Sigmoid colon (tissue), 7 donors: ENCODE data around the gene OR4C3. TPM values are rescaled to one million over a fixed set of nuclear protein-coding genes. Genes with fewer than 3 reads are reported as not detected.
"Not testable (repeated sequence)": the region's sequence is repeated elsewhere in the genome, so short reads cannot be mapped to it uniquely, and the experiment has no call there.

Experiments
- DNase-seq: peaks from one replicate; pipeline ENCODE4 v3.0.0-alpha.2; 2019
- H3K27ac ChIP-seq, 4 donors: fragments of 200-600 bp; sonication (generic); one replicate each; pipeline ENCODE4 v1.5.1; 2016 to 2019; ENCODE audit warnings: mild to moderate bottlenecking in 1 of 4
- H3K27me3 ChIP-seq, 3 donors: fragments of 200-600 bp; sonication (generic); one replicate each; pipeline ENCODE4 v1.5.1; 2019; ENCODE audit warnings: mild to moderate bottlenecking in 1 of 3
- H3K36me3 ChIP-seq, 4 donors: fragments of 200-600 bp; sonication (generic); one replicate each; pipeline ENCODE4 v1.5.1; 2016 to 2019
- H3K4me1 ChIP-seq, 4 donors: fragments of 200-600 bp; sonication (generic); one replicate each; pipeline ENCODE4 v1.5.1; 2017 to 2019
- H3K4me3 ChIP-seq, 4 donors: fragments of 200-600 bp; sonication (generic); one replicate each; pipeline ENCODE4 v1.5.1; 2017 to 2019; ENCODE audit warnings: mild to moderate bottlenecking in 2 of 4, moderate library complexity in 1 of 4
- H3K9me3 ChIP-seq, 4 donors: fragments of 200-600 bp in 3 of 4; sonication (generic) in 3 of 4; one replicate each; pipeline versions ENCODE4 v1.5.1 to v1.6.1; 2013 to 2019
- EP300 ChIP-seq, 4 donors: sonication (generic); formaldehyde crosslinking; IDR thresholded peaks; one replicate each; pipeline ENCODE4 v1.6.1; 2017; ENCODE audit warnings: antibody characterized with exemption in 4 of 4
- POLR2A ChIP-seq, 2 donors: fragments of 450-650 bp; IDR thresholded peaks; one replicate each; pipeline ENCODE4 v1.6.1; 2016; ENCODE audit warnings: antibody characterized with exemption in 2 of 2, mild to moderate bottlenecking in 2 of 2, moderate library complexity in 2 of 2
- POLR2AphosphoS5 ChIP-seq, 4 donors: sonication (generic); formaldehyde crosslinking; IDR thresholded peaks; one replicate each; pipeline ENCODE4 v1.6.1; 2017; ENCODE audit warnings: antibody characterized with exemption in 4 of 4
- WGBS, 2 donors: extraction: QIAGEN DNeasy Blood & Tissue Kit; methylation state at CpG; one replicate each; pipeline ENCODE4 v1.1.7; 2013; 5-methylcytosine and 5-hydroxymethylcytosine counted together
- intact Hi-C: fragments of 100-400 bp; cut with DNase I; formaldehyde crosslinking; loops from one replicate; pipeline ENCODE4 v1.15.1; 2023
- polyA plus RNA-seq, 3 donors: library from polyadenylated mRNA; stranded (reverse); fragments of 200-250 nt; gene quantifications; one replicate each; pipeline ENCODE4 v1.2.3, GENCODE V29; 2013
- total RNA-seq, 4 donors: library from RNA; depleted of rRNA; stranded (reverse); fragments of >200 nt; gene quantifications; one replicate each; pipeline ENCODE4 v1.1.0, GENCODE V29; 2016
- TF ChIP-seq, protein P1 (sequence below), 4 experiments: fragments of 450-650 bp in 3 of 4; fragments of 200-600 bp in 1 of 4; IDR thresholded peaks; one replicate each; pipeline ENCODE4 v1.5.1; 2016 to 2019; ENCODE audit warnings: antibody characterized with exemption in 4 of 4, mild to moderate bottlenecking in 3 of 4, moderate library complexity in 2 of 4
- donor health status: healthy with polysubstance abuse.
- donor health status: Bipolar disorder and iron deficiency.
- donor health status: healthy.

The OR4C3 gene
- total RNA-seq, result not detected
- polyA plus RNA-seq, result not detected

DNA sequence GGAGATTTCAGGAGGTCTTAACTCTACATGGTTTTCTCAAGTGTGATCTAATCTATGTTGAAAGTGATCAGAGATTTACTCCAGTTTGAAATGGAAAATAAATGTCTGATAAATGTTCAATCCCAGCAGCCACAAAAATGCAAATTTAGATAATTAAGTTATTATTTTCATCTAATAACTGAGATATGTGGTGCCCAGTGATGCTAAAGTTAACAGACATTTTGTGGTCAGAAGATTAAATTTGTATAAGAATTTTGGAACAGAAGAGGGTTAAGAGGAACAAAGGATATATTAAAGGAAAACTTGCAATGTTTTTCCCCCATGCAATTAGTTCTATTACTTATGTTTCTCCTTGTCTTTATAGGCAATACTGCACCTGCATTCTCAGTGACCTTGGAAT is at the start of gene OR4C3:
TSS of gene OR4C3 (plus strand) at position 301 of the 400 bp plus-strand sequence. CDS start 102 bp downstream, outside the sequence.
- intact Hi-C loops, H3K36me3 ChIP-seq, H3K4me3 ChIP-seq, DNase-seq, H3K9me3 ChIP-seq, H3K4me1 ChIP-seq, H3K27ac ChIP-seq, H3K27me3 ChIP-seq: not testable (repeated sequence)

DNA sequence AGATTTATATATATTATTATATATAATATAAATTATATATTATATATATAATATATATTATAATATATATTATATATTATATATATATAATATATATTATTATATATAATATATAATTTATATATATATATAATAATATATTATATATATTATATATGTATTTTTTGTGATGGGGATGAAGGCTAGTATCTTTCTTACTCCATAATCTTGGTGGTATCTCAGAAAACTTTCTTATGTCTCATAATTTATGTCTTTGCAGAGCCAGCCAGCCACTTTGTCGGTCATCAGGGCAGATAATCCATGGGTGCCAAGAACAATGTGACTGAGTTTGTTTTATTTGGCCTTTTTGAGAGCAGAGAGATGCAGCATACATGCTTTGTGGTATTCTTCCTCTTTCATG is 18.8 kb upstream of the OR4C3 start, which contains the start of gene OR4S1:
TSS of gene OR4S1 (plus strand) at position 301 of the 400 bp plus-strand sequence. CDS start at position 301, 0 bp downstream.
- TF ChIP-seq, protein P1, sequence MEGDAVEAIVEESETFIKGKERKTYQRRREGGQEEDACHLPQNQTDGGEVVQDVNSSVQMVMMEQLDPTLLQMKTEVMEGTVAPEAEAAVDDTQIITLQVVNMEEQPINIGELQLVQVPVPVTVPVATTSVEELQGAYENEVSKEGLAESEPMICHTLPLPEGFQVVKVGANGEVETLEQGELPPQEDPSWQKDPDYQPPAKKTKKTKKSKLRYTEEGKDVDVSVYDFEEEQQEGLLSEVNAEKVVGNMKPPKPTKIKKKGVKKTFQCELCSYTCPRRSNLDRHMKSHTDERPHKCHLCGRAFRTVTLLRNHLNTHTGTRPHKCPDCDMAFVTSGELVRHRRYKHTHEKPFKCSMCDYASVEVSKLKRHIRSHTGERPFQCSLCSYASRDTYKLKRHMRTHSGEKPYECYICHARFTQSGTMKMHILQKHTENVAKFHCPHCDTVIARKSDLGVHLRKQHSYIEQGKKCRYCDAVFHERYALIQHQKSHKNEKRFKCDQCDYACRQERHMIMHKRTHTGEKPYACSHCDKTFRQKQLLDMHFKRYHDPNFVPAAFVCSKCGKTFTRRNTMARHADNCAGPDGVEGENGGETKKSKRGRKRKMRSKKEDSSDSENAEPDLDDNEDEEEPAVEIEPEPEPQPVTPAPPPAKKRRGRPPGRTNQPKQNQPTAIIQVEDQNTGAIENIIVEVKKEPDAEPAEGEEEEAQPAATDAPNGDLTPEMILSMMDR (IDR thresholded peaks at IDR 0.05), result no peak
- TF ChIP-seq POLR2AphosphoS5 (IDR thresholded peaks at IDR 0.05), result no peak
- TF ChIP-seq EP300 (IDR thresholded peaks at IDR 0.05), result no peak
- TF ChIP-seq POLR2A (IDR thresholded peaks at IDR 0.05), result no peak
- 73 to 74% methylated on average over 1 of the region's 1 CpG for WGBS, 2 donors
- no peak for DNase-seq
- no peak within 1 kb of the TSS for H3K27ac ChIP-seq
- no peaks in the 10 kb centered on the region for H3K36me3 ChIP-seq
- intact Hi-C loops, result no loop called here
- H3K4me3 ChIP-seq, result no peak within 1 kb of the TSS
- H3K27me3 ChIP-seq, result no peaks in the 10 kb centered on the region
- no peaks in the 10 kb centered on the region for H3K9me3 ChIP-seq
- H3K4me1 ChIP-seq, result no peaks in the 10 kb centered on the region

DNA sequence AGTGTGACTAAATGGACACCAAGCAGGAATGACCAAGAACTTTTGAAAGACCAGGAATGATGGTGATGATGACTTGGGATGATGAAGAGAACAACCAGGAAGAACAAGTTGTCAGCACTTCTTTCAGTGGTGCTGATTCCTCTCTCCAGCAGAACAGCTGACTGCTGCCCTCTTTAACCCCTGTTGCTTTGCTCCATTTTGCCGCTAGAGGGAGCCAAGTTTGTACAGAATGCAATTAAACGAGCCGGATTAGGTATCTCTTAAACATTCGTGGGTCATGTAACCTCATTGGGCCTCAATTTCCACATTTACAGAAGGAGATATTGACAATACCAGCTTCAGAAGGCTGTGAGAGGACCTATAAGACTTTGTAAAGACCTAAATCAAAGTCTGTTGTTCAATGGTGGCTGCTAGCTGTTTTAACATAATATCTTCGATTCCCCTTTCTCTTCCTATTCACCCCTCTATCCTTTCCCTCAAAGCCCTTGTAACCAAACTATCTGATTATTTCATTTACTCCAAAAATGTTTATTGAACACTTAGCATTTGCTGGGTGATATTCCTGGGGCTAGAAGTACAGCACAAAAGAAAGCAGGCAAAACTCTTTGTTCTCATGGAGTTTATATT is 16.8 kb upstream of the OR4C3 start:
- WGBS, 2 donors, result 20 to 23% methylated on average over 5 of the region's 5 CpGs
- Histone ChIP-seq H3K36me3 (no peaks in the 10 kb centered on the region), H3K27ac (no peak overlapping the region), H3K9me3 (no peaks in the 10 kb centered on the region), H3K27me3 (no peaks in the 10 kb centered on the region), H3K4me3 (no peak overlapping the region), H3K4me1 (no peaks in the 10 kb centered on the region)
- TF ChIP-seq, protein P1 (IDR thresholded peaks at IDR 0.05), result peak in 3 of 4 experiments; percentile 31 to 58 (median 35)
- TF ChIP-seq POLR2A (IDR thresholded peaks at IDR 0.05), result no peak
- TF ChIP-seq POLR2AphosphoS5 (IDR thresholded peaks at IDR 0.05), result no peak
- TF ChIP-seq EP300 (IDR thresholded peaks at IDR 0.05), result no peak
- intact Hi-C loops, result no loop called here
- DNase-seq, result no peak

DNA sequence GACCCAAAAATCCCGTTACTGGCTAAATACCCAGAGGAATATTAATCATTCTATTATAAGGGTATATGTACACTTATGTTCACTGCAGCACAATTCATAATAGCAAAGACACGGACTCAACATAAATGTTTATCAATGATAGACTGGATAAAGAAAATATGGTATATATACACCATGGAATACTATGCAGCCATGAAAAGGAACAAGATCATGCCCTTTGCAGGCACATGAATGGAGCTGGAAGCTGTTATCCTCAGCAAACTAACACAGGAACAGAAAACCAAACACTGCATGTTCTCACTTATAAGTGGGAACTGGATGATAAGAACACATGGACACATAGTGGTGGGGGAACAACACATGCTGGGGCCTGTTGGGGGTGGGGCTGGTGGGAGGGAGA is 11.1 kb upstream of the OR4C3 start:
- H3K9me3 ChIP-seq, H3K27me3 ChIP-seq, H3K4me3 ChIP-seq, H3K36me3 ChIP-seq, DNase-seq, H3K27ac ChIP-seq, intact Hi-C loops, H3K4me1 ChIP-seq: not testable (repeated sequence)
- 70 to 77% methylated on average over 2 of the region's 2 CpGs for WGBS, 2 donors

DNA sequence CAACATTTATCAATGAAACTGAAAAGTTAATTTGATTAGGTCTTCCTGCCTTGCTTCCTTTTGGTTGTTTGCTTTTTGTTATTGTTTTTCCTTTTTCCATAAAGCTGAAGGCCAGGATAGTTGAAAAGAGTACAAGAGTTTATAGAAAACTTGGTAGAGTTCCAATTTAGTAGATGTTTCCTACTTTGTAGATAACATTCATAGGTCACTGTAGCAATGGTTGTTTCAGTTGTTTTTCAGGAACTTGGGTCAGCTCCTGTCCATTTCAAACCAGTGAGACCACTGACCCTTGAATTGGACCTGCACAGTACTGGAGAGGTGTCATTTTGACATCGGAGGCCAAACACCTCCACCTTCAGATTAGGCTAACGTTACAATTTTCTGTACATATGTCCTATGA is 4.9 kb upstream of the OR4C3 start:
- H3K36me3 ChIP-seq, H3K4me3 ChIP-seq, H3K9me3 ChIP-seq, H3K4me1 ChIP-seq, H3K27me3 ChIP-seq, H3K27ac ChIP-seq, intact Hi-C loops, DNase-seq: not testable (repeated sequence)
- WGBS, 2 donors, result 79 to 82% methylated on average over 2 of the region's 2 CpGs

DNA sequence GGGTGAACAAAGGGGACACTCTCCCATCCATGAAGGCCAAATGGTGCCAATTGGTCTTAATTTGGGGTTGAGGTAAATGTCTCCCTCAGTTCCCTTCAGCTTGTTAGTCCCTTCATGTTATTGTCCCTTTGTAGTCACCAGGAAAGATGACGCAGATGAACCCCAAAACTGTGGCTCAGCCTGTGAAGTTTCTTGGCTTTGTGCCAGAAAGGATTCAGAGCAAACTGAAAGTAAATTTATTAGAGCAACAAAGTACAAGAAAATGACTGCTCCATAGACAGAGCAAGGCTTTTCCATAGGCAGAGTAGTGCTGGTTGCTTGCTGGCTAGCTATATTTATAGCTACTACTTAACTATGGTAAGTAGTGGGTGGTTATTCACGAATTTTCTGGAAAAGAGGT is 16.7 kb downstream of the OR4C3 start:
- peaks cover 0 to 2% (median 0%) of the 10 kb centered on the region in 4 donors for H3K9me3 ChIP-seq
- 41 to 52% methylated on average over 2 of the region's 2 CpGs for WGBS, 2 donors
- H3K4me3 ChIP-seq, result no peak overlapping the region

DNA sequence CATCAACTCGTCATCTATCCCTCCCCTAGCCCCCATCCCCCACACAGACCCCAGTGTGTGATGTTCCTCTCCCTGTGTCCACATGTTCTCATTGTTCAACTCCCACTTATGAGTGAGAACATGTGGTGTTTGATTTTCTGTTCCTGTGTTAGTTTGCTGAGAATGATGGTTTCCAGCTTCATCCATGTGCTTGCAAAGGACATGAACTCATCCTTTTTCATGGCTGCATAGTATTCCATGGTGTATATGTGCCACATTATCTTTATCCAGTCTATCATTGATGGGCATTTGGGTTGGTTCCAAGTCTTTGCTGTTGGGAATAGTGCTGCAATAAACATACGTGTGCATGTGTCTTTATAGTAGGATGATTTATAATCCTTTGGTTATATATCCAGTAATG is 17.8 kb downstream of the OR4C3 start:
- H3K9me3 ChIP-seq, H3K36me3 ChIP-seq, H3K27ac ChIP-seq, H3K4me3 ChIP-seq, DNase-seq, intact Hi-C loops, H3K4me1 ChIP-seq, H3K27me3 ChIP-seq: not testable (repeated sequence)
- WGBS, 2 donors, result 43 to 54% methylated on average over 2 of the region's 2 CpGs

More for the DNA sequence above, 16.7 kb downstream of the OR4C3 start:
- intact Hi-C loops, result no loop called here
- TF ChIP-seq EP300 (IDR thresholded peaks at IDR 0.05) (no peak), POLR2A (IDR thresholded peaks at IDR 0.05) (no peak), POLR2AphosphoS5 (IDR thresholded peaks at IDR 0.05) (no peak)
- TF ChIP-seq, protein P1 (IDR thresholded peaks at IDR 0.05), result no peak
- Histone ChIP-seq H3K4me1 (no peaks in the 10 kb centered on the region), H3K27ac (no peak overlapping the region), H3K27me3 (no peaks in the 10 kb centered on the region), H3K36me3 (no peaks in the 10 kb centered on the region)
- DNase-seq, result no peak

DNA sequence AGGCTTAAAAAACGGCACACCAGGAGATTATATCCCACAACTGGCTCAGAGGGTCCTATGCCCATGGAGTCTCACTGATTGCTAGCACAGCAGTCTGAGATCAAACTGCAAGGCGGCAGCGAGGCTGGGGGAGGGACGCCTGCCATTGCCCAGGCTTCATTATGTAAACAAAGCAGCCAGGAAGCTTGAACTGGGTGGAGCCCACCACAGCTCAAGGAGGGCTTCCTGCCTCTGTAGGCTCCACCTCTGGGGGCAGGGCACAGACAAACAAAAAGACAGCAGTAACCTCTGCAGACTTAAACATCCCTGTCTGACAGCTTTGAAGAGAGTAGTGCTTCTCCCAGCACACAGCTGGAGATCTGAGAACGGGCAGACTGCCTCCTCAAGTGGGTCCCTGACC is 21.6 kb downstream of the OR4C3 start:
- intact Hi-C loops, H3K4me3 ChIP-seq, H3K4me1 ChIP-seq, H3K9me3 ChIP-seq, DNase-seq, H3K27ac ChIP-seq, H3K36me3 ChIP-seq, H3K27me3 ChIP-seq: not testable (repeated sequence)
- WGBS, 2 donors, result 70 to 74% methylated on average over 5 of the region's 5 CpGs
